H9 (cell line): ENCODE data around the gene ADSL. TPM values are rescaled to one million over a fixed set of nuclear protein-coding genes. Genes with fewer than 3 reads are reported as not detected.

ENCODE experiments used
- DNase-seq: peaks from one replicate; pipeline ENCODE4 v3.0.0-alpha.2; 2017
- H2AFZ ChIP-seq: one replicate; pipeline ENCODE4 v1.6.1; 2013; ENCODE audit warnings: mild to moderate bottlenecking, low read length, control low read depth, moderate library complexity
- H2AK5ac ChIP-seq: 2 replicates; pipeline ENCODE4 v1.6.1; 2013; ENCODE audit warnings: low read length, control low read depth, mixed read lengths; ENCODE audit not compliant: insufficient read length
- H2BK120ac ChIP-seq: one replicate; pipeline ENCODE4 v1.6.1; 2013; ENCODE audit warnings: low read depth, mild to moderate bottlenecking, low read length, control low read depth, inconsistent platforms; ENCODE audit not compliant: poor library complexity, severe bottlenecking
- H2BK12ac ChIP-seq: 2 replicates; pipeline ENCODE4 v1.6.1; 2013; ENCODE audit warnings: low read length, control low read depth, mixed read lengths, low read depth; ENCODE audit not compliant: insufficient read length
- H2BK15ac ChIP-seq: 2 replicates; pipeline ENCODE4 v1.6.1; 2013; ENCODE audit warnings: low read depth, low read length, control low read depth
- H2BK20ac ChIP-seq: one replicate; pipeline ENCODE4 v1.6.1; 2013; ENCODE audit warnings: low read depth, mild to moderate bottlenecking, low read length, control low read depth, inconsistent platforms; ENCODE audit not compliant: poor library complexity, severe bottlenecking
- H2BK5ac ChIP-seq: 2 replicates; pipeline ENCODE4 v1.6.1; 2013; ENCODE audit warnings: low read length, control low read depth, mixed read lengths; ENCODE audit not compliant: insufficient read length
- H3K14ac ChIP-seq: 2 replicates; pipeline ENCODE4 v1.6.1; 2013; ENCODE audit warnings: low read length, control low read depth; ENCODE audit not compliant: insufficient read depth
- H3K18ac ChIP-seq: 2 replicates; pipeline ENCODE4 v1.6.1; 2013; ENCODE audit warnings: low read depth, mild to moderate bottlenecking, mixed read lengths, low read length, control low read depth; ENCODE audit not compliant: insufficient read length
- H3K23ac ChIP-seq: 2 replicates; pipeline ENCODE4 v1.6.1; 2013; ENCODE audit warnings: low read length, control low read depth, mixed read lengths, low read depth; ENCODE audit not compliant: insufficient read length
- H3K23me2 ChIP-seq: 2 replicates; pipeline ENCODE4 v1.6.1; 2013; ENCODE audit warnings: low read depth, mild to moderate bottlenecking, mixed read lengths, low read length, control low read depth; ENCODE audit not compliant: insufficient read length, poor library complexity, severe bottlenecking
- H3K27ac ChIP-seq: 2 replicates; pipeline ENCODE4 v1.5.1; 2013; ENCODE audit warnings: low read length, control low read depth, mixed read lengths, low read depth; ENCODE audit not compliant: insufficient read length
- H3K27me3 ChIP-seq: 2 replicates; pipeline ENCODE4 v1.6.1; 2013; ENCODE audit warnings: low read length, control low read depth, inconsistent platforms; ENCODE audit not compliant: insufficient read depth
- H3K4ac ChIP-seq: 2 replicates; pipeline ENCODE4 v1.6.1; 2013; ENCODE audit warnings: low read depth, mild to moderate bottlenecking, control low read depth, inconsistent platforms, low read length, moderate library complexity
- H3K4me1 ChIP-seq: 2 replicates; pipeline ENCODE4 v1.6.1; 2013; ENCODE audit warnings: low read length, control low read depth, inconsistent platforms; ENCODE audit not compliant: insufficient read depth
- H3K4me2 ChIP-seq: 2 replicates; pipeline ENCODE4 v1.6.1; 2013; ENCODE audit warnings: low read length, control low read depth, mixed read lengths; ENCODE audit not compliant: insufficient read length, insufficient read depth
- H3K56ac ChIP-seq: 2 replicates; pipeline ENCODE4 v1.6.1; 2013; ENCODE audit warnings: low read depth, mild to moderate bottlenecking, mixed read lengths, low read length, control low read depth; ENCODE audit not compliant: insufficient read length
- H3K79me1 ChIP-seq: 2 replicates; pipeline ENCODE4 v1.6.1; 2013; ENCODE audit warnings: low read depth, mild to moderate bottlenecking, moderate library complexity, low read length, control low read depth, inconsistent platforms; ENCODE audit not compliant: insufficient read depth, poor library complexity, severe bottlenecking
- H3K79me2 ChIP-seq: 2 replicates; pipeline ENCODE4 v1.6.1; 2013; ENCODE audit warnings: low read length, control low read depth, inconsistent platforms; ENCODE audit not compliant: insufficient read depth
- H3K9ac ChIP-seq: 2 replicates; pipeline ENCODE4 v1.6.1; 2013; ENCODE audit warnings: low read length, control low read depth, mixed read lengths; ENCODE audit not compliant: insufficient read length; ENCODE audit errors: extremely low read depth
- H3K9me3 ChIP-seq: one replicate; pipeline ENCODE4 v1.6.1; 2013; ENCODE audit warnings: low read depth, low read length, inconsistent platforms; ENCODE audit not compliant: control insufficient read depth
- H3T11ph ChIP-seq: one replicate; pipeline ENCODE4 v1.6.1; 2013; ENCODE audit warnings: mild to moderate bottlenecking, low read length, control low read depth, inconsistent platforms
- H4K20me1 ChIP-seq: one replicate; pipeline ENCODE4 v1.6.1; 2013; ENCODE audit not compliant: control insufficient read depth, insufficient read length, insufficient read depth
- H4K5ac ChIP-seq: 2 replicates; pipeline ENCODE4 v1.6.1; 2013; ENCODE audit warnings: low read depth, mild to moderate bottlenecking, mixed read lengths, low read length, control low read depth; ENCODE audit not compliant: insufficient read length
- H4K8ac ChIP-seq: replicated peaks from 2 replicates; pipeline ENCODE4 v1.6.1; 2013; ENCODE audit warnings: low read length, control low read depth, mixed read lengths, low read depth; ENCODE audit not compliant: insufficient read length
- H4K91ac ChIP-seq: 2 replicates; pipeline ENCODE4 v1.6.1; 2013; ENCODE audit warnings: low read depth, mild to moderate bottlenecking, moderate library complexity, mixed read lengths, low read length, control low read depth; ENCODE audit not compliant: insufficient read length
- H3K27ac Mint-ChIP-seq, 3 experiments: 2 replicates in 2 of 3; 3 replicates in 1 of 3; pipeline ENCODE4 v1.8.0; 2020 to 2021; ENCODE audit warnings: mixed read lengths in 3 of 3, mild to moderate bottlenecking in 1 of 3, moderate library complexity in 1 of 3
- H3K27me3 Mint-ChIP-seq: 2 replicates; pipeline ENCODE4 v1.8.0; 2021; ENCODE audit warnings: low read depth, mild to moderate bottlenecking, moderate library complexity, mixed read lengths
- H3K36me3 Mint-ChIP-seq, 3 experiments: 2 replicates in 2 of 3; 3 replicates in 1 of 3; pipeline ENCODE4 v1.8.0; 2020 to 2021; ENCODE audit warnings: low read depth in 3 of 3, mixed read lengths in 3 of 3; ENCODE audit not compliant: insufficient read depth in 1 of 3
- H3K4me1 Mint-ChIP-seq, 2 experiments: 2 replicates each; pipeline ENCODE4 v1.8.0; 2020; ENCODE audit warnings: mixed read lengths in 2 of 2
- H3K4me3 Mint-ChIP-seq, 2 experiments: 2 replicates in 1 of 2; 3 replicates in 1 of 2; pipeline ENCODE4 v1.8.0; 2020 to 2021; ENCODE audit warnings: mild to moderate bottlenecking in 2 of 2, mixed read lengths in 2 of 2, moderate library complexity in 1 of 2
- H3K9me3 Mint-ChIP-seq, 2 experiments: 2 replicates in 1 of 2; 3 replicates in 1 of 2; pipeline ENCODE4 v1.8.0; 2020; ENCODE audit warnings: mild to moderate bottlenecking in 2 of 2, mixed read lengths in 2 of 2, moderate library complexity in 1 of 2
- WGBS: extraction: QIAGEN DNeasy Blood & Tissue Kit; methylation state at CpG from one replicate; pipeline ENCODE4 v1.1.7; 2013; ENCODE audit warnings: missing lambda C conversion rate, low lambda C conversion rate, mixed read lengths; ENCODE audit not compliant: insufficient read length; ENCODE audit errors: extremely low coverage; 5-methylcytosine and 5-hydroxymethylcytosine counted together
- total RNA-seq: library from RNA; stranded (reverse); gene quantifications from 2 replicates; pipeline ENCODE4 v1.2.1, GENCODE V29; 2021
- TF ChIP-seq, protein P1 (sequence below): fragments of 200-600 bp; sonication (generic); conservative IDR thresholded peaks from 3 replicates; pipeline ENCODE4 v1.8.0; 2021; ENCODE audit warnings: antibody characterized with exemption, mild to moderate bottlenecking

ADSL gene
- total RNA-seq, 1 experiment from 2014 or later = 175 TPM

DNA sequence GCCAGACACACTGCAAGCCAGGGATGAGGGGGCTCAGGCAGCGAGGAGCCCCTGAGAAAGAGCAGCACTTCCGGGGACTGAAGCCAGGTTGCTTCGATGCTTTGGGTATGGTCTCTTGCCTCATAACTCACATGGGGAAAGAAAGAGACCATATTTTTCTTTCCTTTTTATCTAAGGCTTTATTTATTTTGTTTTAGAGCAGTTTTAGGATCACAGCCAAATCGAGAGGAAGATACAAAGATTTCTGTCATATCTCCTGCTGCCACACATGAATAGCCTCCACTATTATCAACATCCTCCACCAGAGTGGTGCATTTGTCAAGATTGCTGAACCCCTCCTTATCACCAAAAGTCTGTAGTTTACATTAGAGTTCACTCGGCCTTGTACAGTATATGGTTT lies 24.3 kb upstream of the ADSL start:
- no peak overlapping the region for H3K4me2 ChIP-seq
- no peaks in the 10 kb centered on the region for H3K9me3 Mint-ChIP-seq
- no peak overlapping the region for H2BK120ac ChIP-seq
- no peak overlapping the region for H4K8ac ChIP-seq
- H2AK5ac ChIP-seq = no peak overlapping the region
- no peak overlapping the region for H4K5ac ChIP-seq
- H4K20me1 ChIP-seq = peaks cover 2% of the 10 kb centered on the region
- peaks cover 1% of the 10 kb centered on the region; the same call in 1 of the 2 replicates for H3K4me1 ChIP-seq
- no peaks in the 10 kb centered on the region for H3K23me2 ChIP-seq
- H3K27ac ChIP-seq = no peak overlapping the region
- H3K9me3 ChIP-seq = no peaks in the 10 kb centered on the region
- no peak overlapping the region for H3K9ac ChIP-seq
- no peaks in the 10 kb centered on the region for H3K79me1 ChIP-seq
- H2AFZ ChIP-seq = no peak overlapping the region
- H2BK5ac ChIP-seq = no peak overlapping the region
- no peak overlapping the region for H3K18ac ChIP-seq
- H3K14ac ChIP-seq = no peak overlapping the region
- H4K91ac ChIP-seq = no peak overlapping the region
- H3K79me2 ChIP-seq = no peaks in the 10 kb centered on the region
- TF ChIP-seq, protein P1, sequence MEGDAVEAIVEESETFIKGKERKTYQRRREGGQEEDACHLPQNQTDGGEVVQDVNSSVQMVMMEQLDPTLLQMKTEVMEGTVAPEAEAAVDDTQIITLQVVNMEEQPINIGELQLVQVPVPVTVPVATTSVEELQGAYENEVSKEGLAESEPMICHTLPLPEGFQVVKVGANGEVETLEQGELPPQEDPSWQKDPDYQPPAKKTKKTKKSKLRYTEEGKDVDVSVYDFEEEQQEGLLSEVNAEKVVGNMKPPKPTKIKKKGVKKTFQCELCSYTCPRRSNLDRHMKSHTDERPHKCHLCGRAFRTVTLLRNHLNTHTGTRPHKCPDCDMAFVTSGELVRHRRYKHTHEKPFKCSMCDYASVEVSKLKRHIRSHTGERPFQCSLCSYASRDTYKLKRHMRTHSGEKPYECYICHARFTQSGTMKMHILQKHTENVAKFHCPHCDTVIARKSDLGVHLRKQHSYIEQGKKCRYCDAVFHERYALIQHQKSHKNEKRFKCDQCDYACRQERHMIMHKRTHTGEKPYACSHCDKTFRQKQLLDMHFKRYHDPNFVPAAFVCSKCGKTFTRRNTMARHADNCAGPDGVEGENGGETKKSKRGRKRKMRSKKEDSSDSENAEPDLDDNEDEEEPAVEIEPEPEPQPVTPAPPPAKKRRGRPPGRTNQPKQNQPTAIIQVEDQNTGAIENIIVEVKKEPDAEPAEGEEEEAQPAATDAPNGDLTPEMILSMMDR = no peak
- no peak overlapping the region for H2BK12ac ChIP-seq
- no peak overlapping the region for H3K23ac ChIP-seq
- peaks cover 32 to 41% of the 10 kb centered on the region in 2 experiments for H3K4me1 Mint-ChIP-seq
- H3T11ph ChIP-seq = no peak overlapping the region
- no peak overlapping the region for H3K4ac ChIP-seq
- H3K27ac Mint-ChIP-seq = peak overlapping the region in 1 of 3 experiments; percentile 70; a peak in 1 of 7 replicates
- WGBS = no CpG with 5 or more reads among the region's 5 CpGs
- peaks cover 26 to 80% (median 57%) of the 10 kb centered on the region in 3 experiments; a peak in 6 of 7 replicates for H3K36me3 Mint-ChIP-seq
- no peak overlapping the region for H3K56ac ChIP-seq
- H2BK20ac ChIP-seq = no peak overlapping the region
- H2BK15ac ChIP-seq = no peak overlapping the region
- no peaks in the 10 kb centered on the region for H3K27me3 ChIP-seq
- H3K4me3 Mint-ChIP-seq = no peak overlapping the region
- no peaks in the 10 kb centered on the region for H3K27me3 Mint-ChIP-seq
- DNase-seq = no peak
